HEK293 (cell line): ENCODE measurements around the gene LYPD4.

Experiments
- CTCF ChIA-PET: fragments of 350-600 bp; formaldehyde crosslinking; extraction: SDS; loops from one replicate; lab custom pipeline; 2021; ENCODE audit warnings: antibody characterized with exemption; lab: Yijun Ruan, JAX
- POLR2A ChIA-PET: fragments of 300-600 bp; formaldehyde crosslinking; extraction: SDS; loops from one replicate; lab custom pipeline; 2020; ENCODE audit warnings: antibody characterized with exemption, inconsistent platforms; lab: Yijun Ruan, JAX
- H3K27ac ChIP-seq: fragments of 200-500 bp; sonication (Bioruptor generic); 2 replicates; pipeline ENCODE4 v1.5.1; 2014; ENCODE audit warnings: low read depth, low read length, control low read depth, inconsistent platforms; ENCODE audit errors: extremely low read depth
- H3K36me3 ChIP-seq, 2 experiments: fragments of 200-500 bp in 1 of 2; sonication (Bioruptor generic) in 1 of 2; 1 replicate in 1 of 2; 2 replicates in 1 of 2; pipeline ENCODE4 v1.5.1; 2014 to 2017; ENCODE audit warnings: inconsistent platforms in 2 of 2, low read length in 2 of 2; ENCODE audit not compliant: control insufficient read depth in 2 of 2, insufficient read depth in 1 of 2
- H3K4me1 ChIP-seq: fragments of 200-500 bp; sonication (Bioruptor generic); 2 replicates; pipeline ENCODE4 v1.5.1; 2014; ENCODE audit warnings: mild to moderate bottlenecking, low read length, inconsistent platforms; ENCODE audit not compliant: control insufficient read depth, insufficient read depth
- H3K4me3 ChIP-seq: 2 replicates; pipeline ENCODE4 v1.5.1; 2011; ENCODE audit warnings: low read depth, mild to moderate bottlenecking, control low read depth, low read length, moderate library complexity
- H3K9me3 ChIP-seq: fragments of 200-500 bp; sonication (Bioruptor generic); 2 replicates; pipeline ENCODE4 v1.5.1; 2014; ENCODE audit warnings: low read depth, low read length, inconsistent platforms; ENCODE audit not compliant: control insufficient read depth, insufficient read depth
- BCL11A ChIP-seq: fragments of 450-650 bp; formaldehyde crosslinking; IDR thresholded peaks from 2 replicates; pipeline ENCODE4 v1.5.1; 2016; ENCODE audit warnings: low read depth, missing biosample characterization, missing genetic modification characterization
- GLI2 ChIP-seq: fragments of 450-650 bp; formaldehyde crosslinking; IDR thresholded peaks from 2 replicates; pipeline ENCODE4; 2017; ENCODE audit warnings: missing biosample characterization, missing genetic modification characterization, low read depth, borderline replicate concordance
- KLF1 ChIP-seq: fragments of 450-650 bp; formaldehyde crosslinking; IDR thresholded peaks from 2 replicates; pipeline ENCODE4 v1.5.1; 2016; ENCODE audit warnings: missing biosample characterization, missing genetic modification characterization
- KLF16 ChIP-seq: fragments of 450-650 bp; formaldehyde crosslinking; IDR thresholded peaks from 2 replicates; pipeline ENCODE4 v1.5.1; 2017; ENCODE audit warnings: missing biosample characterization, missing genetic modification characterization
- KLF9 ChIP-seq: fragments of 450-650 bp; formaldehyde crosslinking; IDR thresholded peaks from 2 replicates; pipeline ENCODE4 v1.5.1; 2016; ENCODE audit warnings: missing biosample characterization, missing genetic modification characterization, low read depth
- SP2 ChIP-seq: fragments of 450-650 bp; formaldehyde crosslinking; IDR thresholded peaks from 2 replicates; pipeline ENCODE4 v1.5.1; 2016; ENCODE audit warnings: missing biosample characterization, missing genetic modification characterization
- SP3 ChIP-seq: fragments of 450-650 bp; formaldehyde crosslinking; IDR thresholded peaks from 2 replicates; pipeline ENCODE4 v1.5.1; 2016; ENCODE audit warnings: missing biosample characterization, missing genetic modification characterization
- WT1 ChIP-seq: fragments of 450-650 bp; formaldehyde crosslinking; IDR thresholded peaks from 2 replicates; pipeline ENCODE4 v1.5.1; 2016; ENCODE audit warnings: missing biosample characterization, missing genetic modification characterization
- YY1 ChIP-seq: fragments of 450-650 bp; formaldehyde crosslinking; IDR thresholded peaks from 2 replicates; pipeline ENCODE4 v1.5.1; 2018; ENCODE audit warnings: missing biosample characterization, missing genetic modification characterization
- ZBTB1 ChIP-seq: fragments of 450-650 bp; formaldehyde crosslinking; IDR thresholded peaks from 2 replicates; pipeline ENCODE4 v1.5.1; 2016; ENCODE audit warnings: missing biosample characterization, missing genetic modification characterization
- ZBTB48 ChIP-seq: fragments of 450-650 bp; formaldehyde crosslinking; IDR thresholded peaks from 2 replicates; pipeline ENCODE4 v1.5.1; 2016; ENCODE audit warnings: missing biosample characterization, missing genetic modification characterization
- ZBTB7A ChIP-seq: fragments of 450-650 bp; formaldehyde crosslinking; IDR thresholded peaks from 2 replicates; pipeline ENCODE4 v1.5.1; 2016; ENCODE audit warnings: low read depth, missing biosample characterization, missing genetic modification characterization
- ZFHX2 ChIP-seq: fragments of 450-650 bp; formaldehyde crosslinking; conservative IDR thresholded peaks from 2 replicates; pipeline ENCODE4 v1.5.1; 2016; ENCODE audit warnings: missing biosample characterization, missing genetic modification characterization
- ZFP37 ChIP-seq: fragments of 450-650 bp; formaldehyde crosslinking; IDR thresholded peaks from 2 replicates; pipeline ENCODE4 v1.5.1; 2016; ENCODE audit warnings: missing biosample characterization, missing genetic modification characterization
- ZNF146 ChIP-seq: fragments of 450-650 bp; formaldehyde crosslinking; IDR thresholded peaks from 2 replicates; pipeline ENCODE4 v1.5.1; 2016; ENCODE audit warnings: missing biosample characterization, missing genetic modification characterization
- ZNF155 ChIP-seq: fragments of 450-650 bp; formaldehyde crosslinking; IDR thresholded peaks from 2 replicates; pipeline ENCODE4 v1.5.1; 2016; ENCODE audit warnings: missing biosample characterization, missing genetic modification characterization
- ZNF202 ChIP-seq: fragments of 450-650 bp; formaldehyde crosslinking; IDR thresholded peaks from 2 replicates; pipeline ENCODE4 v1.5.1; 2016; ENCODE audit warnings: missing biosample characterization, missing genetic modification characterization, borderline replicate concordance
- ZNF221 ChIP-seq: fragments of 450-650 bp; formaldehyde crosslinking; IDR thresholded peaks from 2 replicates; pipeline ENCODE4 v1.5.1; 2017; ENCODE audit warnings: missing biosample characterization, missing genetic modification characterization, borderline replicate concordance
- ZNF23 ChIP-seq: fragments of 450-650 bp; formaldehyde crosslinking; IDR thresholded peaks from 2 replicates; pipeline ENCODE4 v1.5.1; 2016; ENCODE audit warnings: missing biosample characterization, missing genetic modification characterization, borderline replicate concordance
- ZNF274 ChIP-seq, 2 experiments: fragments of 200-500 bp in 1 of 2; fragments of 450-650 bp in 1 of 2; sonication (Bioruptor generic) in 1 of 2; formaldehyde crosslinking in 1 of 2; IDR thresholded peaks; 2 replicates each; pipeline versions ENCODE4 v1.5.1 to v1.6.1; 2014 to 2016; ENCODE audit warnings: borderline replicate concordance in 1 of 2, inconsistent platforms in 1 of 2, low read length in 1 of 2, missing biosample characterization in 1 of 2, missing genetic modification characterization in 1 of 2
- ZNF354C ChIP-seq: fragments of 450-650 bp; formaldehyde crosslinking; IDR thresholded peaks from 2 replicates; pipeline ENCODE4 v1.5.1; 2016; ENCODE audit warnings: missing biosample characterization, missing genetic modification characterization, low read depth, borderline replicate concordance
- ZNF501 ChIP-seq: fragments of 450-650 bp; formaldehyde crosslinking; IDR thresholded peaks from 2 replicates; pipeline ENCODE4 v1.5.1; 2016; ENCODE audit warnings: missing biosample characterization, missing genetic modification characterization
- ZNF555 ChIP-seq: fragments of 450-650 bp; formaldehyde crosslinking; conservative IDR thresholded peaks from 2 replicates; pipeline ENCODE4 v1.5.1; 2017; ENCODE audit warnings: missing biosample characterization, mild to moderate bottlenecking, missing genetic modification characterization, inconsistent platforms
- ZNF560 ChIP-seq: fragments of 450-650 bp; formaldehyde crosslinking; IDR thresholded peaks from 2 replicates; pipeline ENCODE4 v1.5.1; 2017; ENCODE audit warnings: missing biosample characterization, missing genetic modification characterization, borderline replicate concordance
- ZNF623 ChIP-seq: fragments of 450-650 bp; formaldehyde crosslinking; IDR thresholded peaks from 2 replicates; pipeline ENCODE4 v1.5.1; 2016; ENCODE audit warnings: missing biosample characterization, missing genetic modification characterization
- ZNF624 ChIP-seq: fragments of 450-650 bp; formaldehyde crosslinking; IDR thresholded peaks from 2 replicates; pipeline ENCODE4 v1.5.1; 2017; ENCODE audit warnings: missing biosample characterization, missing genetic modification characterization
- ZNF629 ChIP-seq: fragments of 450-650 bp; formaldehyde crosslinking; IDR thresholded peaks from 2 replicates; pipeline ENCODE4 v1.5.1; 2017; ENCODE audit warnings: missing biosample characterization, missing genetic modification characterization
- ZNF707 ChIP-seq: fragments of 450-650 bp; formaldehyde crosslinking; IDR thresholded peaks from 2 replicates; pipeline ENCODE4 v1.5.1; 2016; ENCODE audit warnings: missing biosample characterization, missing genetic modification characterization
- ZSCAN23 ChIP-seq: fragments of 450-650 bp; formaldehyde crosslinking; IDR thresholded peaks from 2 replicates; pipeline ENCODE4 v1.5.1; 2016; ENCODE audit warnings: missing biosample characterization, missing genetic modification characterization
- ZXDB ChIP-seq: fragments of 450-650 bp; formaldehyde crosslinking; IDR thresholded peaks from 2 replicates; pipeline ENCODE4 v1.5.1; 2016; ENCODE audit warnings: missing biosample characterization, missing genetic modification characterization
- TF ChIP-seq, protein P1 (sequence below): fragments of 450-650 bp; formaldehyde crosslinking; IDR thresholded peaks from 2 replicates; pipeline ENCODE4; 2016; ENCODE audit warnings: missing biosample characterization, missing genetic modification characterization
- TF ChIP-seq, protein P2 (sequence below): fragments of 450-650 bp; formaldehyde crosslinking; IDR thresholded peaks from 2 replicates; pipeline ENCODE4 v1.5.1; 2017; ENCODE audit warnings: missing biosample characterization, missing genetic modification characterization

Gene LYPD4

DNA sequence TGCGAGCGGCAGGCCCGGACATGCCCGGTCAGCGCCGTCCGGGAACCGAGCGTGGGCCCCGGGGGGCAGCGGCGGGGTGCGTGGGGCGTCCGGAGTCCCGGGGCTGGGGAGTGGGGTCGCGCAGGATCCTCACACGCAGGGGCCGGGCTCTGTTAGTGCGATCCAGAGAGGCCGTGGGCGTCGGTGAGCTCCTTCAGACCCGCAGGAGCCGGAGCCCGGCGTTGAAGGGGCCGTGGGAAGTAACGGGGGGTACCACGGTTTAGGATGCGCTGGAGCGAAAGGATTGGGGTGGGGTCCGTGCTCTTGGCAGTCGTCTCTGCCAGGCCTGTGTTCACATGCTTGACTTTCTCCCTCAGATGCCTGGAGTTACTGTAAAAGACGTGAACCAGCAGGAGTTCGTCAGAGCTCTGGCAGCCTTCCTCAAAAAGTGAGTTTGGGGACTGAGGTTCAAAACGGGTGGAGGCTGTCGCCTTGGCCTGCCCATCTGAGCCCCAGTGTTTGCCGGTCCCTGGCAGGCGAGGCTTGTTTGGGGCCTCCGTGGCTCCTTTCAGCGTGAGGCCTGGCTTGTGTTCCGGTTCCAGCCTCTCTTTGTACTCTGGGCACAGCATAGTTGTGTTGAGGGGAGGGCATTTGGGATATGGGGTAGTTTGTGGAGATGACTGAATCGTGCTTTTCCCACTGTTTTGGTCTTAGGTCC is 16.1 kb upstream of the LYPD4 start:
- Histone ChIP-seq H3K36me3 (peaks cover 49 to 52% of the 10 kb centered on the region in 2 experiments), H3K9me3 (no peaks in the 10 kb centered on the region), H3K4me3 (peak overlapping the region; percentile 89), H3K27ac (peak overlapping the region; percentile 100), H3K4me1 (peaks cover 27% of the 10 kb centered on the region)
- ChIA-PET POLR2A (interaction anchor here (0.6 to 3.9 kb wide), 23 partner anchors 11 to 1603 kb away, joined by 3 to 118 read pairs (median 5); partner anchors contain the start of genes ARHGEF1, DMAC2, DMRTC2 and GSK3A), CTCF (interaction anchor here (0.6 to 4.3 kb wide), 14 partner anchors 8 to 180 kb away, joined by 3 to 34 read pairs (median 6); no protein-coding TSS in a partner anchor)
- TF ChIP-seq ZNF146 (tag by site-specific recombination) = 0 out of 2 replicates have a peak, but pooled peaks have one; percentile 6
- TF ChIP-seq ZFHX2 (tag by site-specific recombination) = peak; percentile 43
- TF ChIP-seq ZBTB48 (tag by site-specific recombination) = peak; percentile 37; the same call in 1 of the 2 replicates
- no peak for TF ChIP-seq ZNF629 (tag by site-specific recombination)
- TF ChIP-seq ZFP37 (tag by site-specific recombination) = peak; percentile 70; the same call in 1 of the 2 replicates
- TF ChIP-seq ZNF274 (IDR thresholded peaks at IDR 0.05; ENCODE audit: low read length) = no peak
- TF ChIP-seq ZNF274 (tag by site-specific recombination; IDR thresholded peaks at IDR 0.05; ENCODE audit: borderline replicate concordance) = 0 out of 2 replicates have a peak, but pooled peaks have one; percentile 17
- peak; percentile 10; the same call in 1 of the 2 replicates for TF ChIP-seq KLF9 (tag by site-specific recombination)
- peak; percentile 15 for TF ChIP-seq ZXDB (tag by site-specific recombination)
- peak; percentile 47; the same call in 1 of the 2 replicates for TF ChIP-seq ZNF501
- no peak for TF ChIP-seq ZNF202
- TF ChIP-seq ZBTB1 (tag by site-specific recombination) = no peak
- TF ChIP-seq KLF16 (tag by site-specific recombination) = peak; percentile 40; the same call in 1 of the 2 replicates
- peak; percentile 14; the same call in 1 of the 2 replicates for TF ChIP-seq ZNF623 (tag by site-specific recombination)
- no peak for TF ChIP-seq ZSCAN23 (tag by site-specific recombination)

DNA sequence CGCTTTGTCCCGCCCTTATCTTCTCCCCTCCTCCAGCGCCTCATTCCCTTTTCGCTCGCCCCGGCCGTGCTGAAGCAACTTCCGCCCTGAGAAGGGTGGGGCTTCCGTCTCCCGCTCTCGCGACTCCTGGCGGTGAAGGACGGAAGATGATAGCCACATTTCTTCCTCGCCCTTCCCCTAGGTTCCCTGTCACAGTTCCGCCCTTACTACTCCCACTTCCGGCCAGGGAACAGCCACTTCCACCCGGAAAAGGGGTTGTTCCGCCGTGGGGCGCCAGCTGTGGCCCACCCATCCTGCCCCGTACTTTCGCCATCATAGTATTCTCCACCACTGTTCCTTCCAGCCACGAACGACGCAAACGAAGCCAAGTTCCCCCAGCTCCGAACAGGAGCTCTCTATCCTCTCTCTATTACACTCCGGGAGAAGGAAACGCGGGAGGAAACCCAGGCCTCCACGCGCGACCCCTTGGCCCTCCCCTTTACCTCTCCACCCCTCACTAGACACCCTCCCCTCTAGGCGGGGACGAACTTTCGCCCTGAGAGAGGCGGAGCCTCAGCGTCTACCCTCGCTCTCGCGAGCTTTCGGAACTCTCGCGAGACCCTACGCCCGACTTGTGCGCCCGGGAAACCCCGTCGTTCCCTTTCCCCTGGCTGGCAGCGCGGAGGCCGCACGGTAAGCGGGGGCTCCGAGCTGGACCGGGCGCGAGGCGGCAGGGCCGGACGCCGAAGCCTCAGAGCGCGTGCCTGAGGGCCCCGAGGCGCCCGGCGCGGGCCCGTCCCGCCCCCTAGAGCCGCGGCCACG is 15.3 kb upstream of the LYPD4 start, which contains the start of gene RPS19:
Gene RPS19 (plus strand): TSS at position 638 of the 801 bp plus-strand sequence. CDS start 520 bp downstream, outside the sequence.
- CTCF ChIA-PET = interaction anchor here (0.6 to 4.3 kb wide), 21 partner anchors 8 to 1402 kb away, joined by 3 to 34 read pairs (median 5); no protein-coding TSS in a partner anchor
- TF ChIP-seq ZFP37 (tag by site-specific recombination) (peak; percentile 95), ZNF221 (tag by site-specific recombination) (peak; percentile 9; the same call in 1 of the 2 replicates), ZBTB7A (tag by site-specific recombination) (peak; percentile 100), KLF1 (tag by site-specific recombination) (peak; percentile 96), BCL11A (tag by site-specific recombination) (peak; percentile 91), ZNF354C (tag by site-specific recombination) (no peak), WT1 (tag by site-specific recombination) (peak; percentile 92), ZNF624 (tag by site-specific recombination) (no peak), ZNF202 (no peak), ZNF560 (tag by site-specific recombination) (no peak), SP3 (tag by site-specific recombination) (peak; percentile 100), ZNF707 (tag by site-specific recombination) (no peak), SP2 (tag by site-specific recombination) (peak; percentile 98), ZNF23 (no peak), YY1 (tag by site-specific recombination) (no peak; the same call in none of the 2 replicates), ZNF155 (tag by site-specific recombination) (no peak), GLI2 (no peak), ZNF555 (tag by site-specific recombination) (no peak)
- TF ChIP-seq, protein P1, sequence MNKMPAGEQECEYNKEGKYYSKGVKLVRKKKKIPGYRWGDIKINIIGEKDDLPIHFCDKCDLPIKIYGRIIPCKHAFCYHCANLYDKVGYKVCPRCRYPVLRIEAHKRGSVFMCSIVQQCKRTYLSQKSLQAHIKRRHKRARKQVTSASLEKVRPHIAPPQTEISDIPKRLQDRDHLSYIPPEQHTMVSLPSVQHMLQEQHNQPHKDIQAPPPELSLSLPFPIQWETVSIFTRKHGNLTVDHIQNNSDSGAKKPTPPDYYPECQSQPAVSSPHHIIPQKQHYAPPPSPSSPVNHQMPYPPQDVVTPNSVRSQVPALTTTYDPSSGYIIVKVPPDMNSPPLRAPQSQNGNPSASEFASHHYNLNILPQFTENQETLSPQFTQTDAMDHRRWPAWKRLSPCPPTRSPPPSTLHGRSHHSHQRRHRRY (tag by site-specific recombination) = no peak
- TF ChIP-seq, protein P2, sequence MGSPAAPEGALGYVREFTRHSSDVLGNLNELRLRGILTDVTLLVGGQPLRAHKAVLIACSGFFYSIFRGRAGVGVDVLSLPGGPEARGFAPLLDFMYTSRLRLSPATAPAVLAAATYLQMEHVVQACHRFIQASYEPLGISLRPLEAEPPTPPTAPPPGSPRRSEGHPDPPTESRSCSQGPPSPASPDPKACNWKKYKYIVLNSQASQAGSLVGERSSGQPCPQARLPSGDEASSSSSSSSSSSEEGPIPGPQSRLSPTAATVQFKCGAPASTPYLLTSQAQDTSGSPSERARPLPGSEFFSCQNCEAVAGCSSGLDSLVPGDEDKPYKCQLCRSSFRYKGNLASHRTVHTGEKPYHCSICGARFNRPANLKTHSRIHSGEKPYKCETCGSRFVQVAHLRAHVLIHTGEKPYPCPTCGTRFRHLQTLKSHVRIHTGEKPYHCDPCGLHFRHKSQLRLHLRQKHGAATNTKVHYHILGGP = no peak

More for the DNA sequence above, 15.3 kb upstream of the LYPD4 start, which contains the start of gene RPS19:
- Histone ChIP-seq H3K27ac (peak within 1 kb of the TSS; percentile 100), H3K4me3 (peak within 1 kb of the TSS; percentile 89), H3K36me3 (peaks cover 41 to 45% of the 10 kb centered on the region in 2 experiments), H3K4me1 (peaks cover 27% of the 10 kb centered on the region), H3K9me3 (no peaks in the 10 kb centered on the region)
- POLR2A ChIA-PET = interaction anchor here (0.5 to 3.9 kb wide), 35 partner anchors 10 to 1603 kb away, joined by 3 to 118 read pairs (median 5); partner anchors contain the start of genes ARHGEF1, B9D2, DEDD2 and DMAC2
